SK-N-MC (cell line): ENCODE measurements around the gene UQCC2.

ENCODE experiments used
- EZH2 ChIP-seq: fragments of 200-600 bp; sonication (generic); IDR thresholded peaks from one replicate; pipeline ENCODE4 v1.6.1; 2017; ENCODE audit warnings: antibody characterized with exemption
- FOXP2 ChIP-seq: optimal IDR thresholded peaks from 2 replicates; pipeline ENCODE3; 2011; ENCODE audit warnings: mild to moderate bottlenecking, moderate library complexity; ENCODE audit not compliant: insufficient read depth; ENCODE audit errors: extremely low read length, control extremely low read depth
- POLR2AphosphoS5 ChIP-seq: IDR thresholded peaks from 2 replicates; pipeline ENCODE4 v1.6.1; 2012; ENCODE audit warnings: mild to moderate bottlenecking, low read depth, low read length, borderline replicate concordance

GRCh38 chr6:33742837-33743236, 31.3 kb upstream of the UQCC2 start:
- TF ChIP-seq EZH2 = no peak
- no peak for TF ChIP-seq POLR2AphosphoS5
- no peak for TF ChIP-seq FOXP2
